Muscle layer of duodenum (tissue), 2 donors: ENCODE results near the gene FGD6.
A peak's percentile ranks its signal among the peaks of the same experiment; 100 is the strongest.

Source experiments
- H3K27ac ChIP-seq: one replicate; pipeline ENCODE4 v1.7.0; 2013; ENCODE audit warnings: mild to moderate bottlenecking, low read length
- H3K27me3 ChIP-seq: one replicate; pipeline ENCODE4 v1.7.0; 2013; ENCODE audit warnings: low read depth, mild to moderate bottlenecking, control low read depth, low read length
- H3K36me3 ChIP-seq, 2 donors: one replicate each; pipeline ENCODE4 v1.7.0; 2013; ENCODE audit warnings: low read length in 2 of 2, control low read depth in 1 of 2, mild to moderate bottlenecking in 1 of 2; ENCODE audit not compliant: insufficient read depth in 2 of 2, control insufficient read depth in 1 of 2
- H3K4me1 ChIP-seq, 2 donors: one replicate each; pipeline ENCODE4 v1.7.0; 2013; ENCODE audit warnings: low read length in 2 of 2, mild to moderate bottlenecking in 2 of 2, control low read depth in 1 of 2, moderate library complexity in 1 of 2; ENCODE audit not compliant: insufficient read depth in 2 of 2, control insufficient read depth in 1 of 2
- H3K4me3 ChIP-seq, 2 donors: one replicate each; pipeline ENCODE4 v1.7.0; 2013; ENCODE audit warnings: low read length in 2 of 2, low read depth in 1 of 2, mild to moderate bottlenecking in 1 of 2
- H3K9me3 ChIP-seq, 2 donors: one replicate each; pipeline ENCODE4 v1.7.0; 2013; ENCODE audit warnings: low read length in 2 of 2, control low read depth in 1 of 2, mild to moderate bottlenecking in 1 of 2; ENCODE audit not compliant: control insufficient read depth in 1 of 2
- donor health status: healthy.

FGD6 gene

GRCh38 chr12:95217377-95218149, at the start of gene FGD6, which contains the start of gene VEZT:
Gene FGD6 (minus strand): TSS chr12:95217467. CDS start chr12:95217240, 227 bp downstream.
Gene VEZT (plus strand): TSS chr12:95217807. CDS start chr12:95217851, 44 bp downstream.
- Histone ChIP-seq H3K9me3 (no peaks in the 10 kb centered on the region), H3K4me1 (peaks cover 0 to 34% of the 10 kb centered on the region in 2 donors), H3K36me3 (no peaks in the 10 kb centered on the region), H3K4me3 (peak within 1 kb of the TSS; percentile 93 to 96), H3K27ac (peak within 1 kb of the TSS; percentile 96), H3K27me3 (no peaks in the 10 kb centered on the region)

- no peaks in the 10 kb centered on the region for H3K27me3 ChIP-seq
- H3K4me3 ChIP-seq = no peak overlapping the region
- peaks cover 11 to 16% of the 10 kb centered on the region in 2 donors for H3K36me3 ChIP-seq
- no peak overlapping the region for H3K27ac ChIP-seq
- peaks cover 0 to 5% of the 10 kb centered on the region in 2 donors for H3K4me1 ChIP-seq
- no peaks in the 10 kb centered on the region for H3K9me3 ChIP-seq
Observed at GRCh38 chr12:95266254-95266653, 49.0 kb upstream of the FGD6 start.

GRCh38 chr12:95265765-95266164, 48.5 kb upstream of the FGD6 start:
- Histone ChIP-seq H3K4me1 (peaks cover 0 to 5% of the 10 kb centered on the region in 2 donors), H3K9me3 (no peaks in the 10 kb centered on the region), H3K27ac (no peak overlapping the region), H3K27me3 (no peaks in the 10 kb centered on the region), H3K4me3 (no peak overlapping the region), H3K36me3 (peaks cover 11 to 16% of the 10 kb centered on the region in 2 donors)

- H3K27me3 ChIP-seq = no peaks in the 10 kb centered on the region
- H3K9me3 ChIP-seq = no peaks in the 10 kb centered on the region
- peaks cover 9 to 17% of the 10 kb centered on the region in 2 donors for H3K36me3 ChIP-seq
- H3K4me1 ChIP-seq = peaks cover 0 to 4% of the 10 kb centered on the region in 2 donors
- H3K27ac ChIP-seq = no peak overlapping the region
- H3K4me3 ChIP-seq = no peak overlapping the region
Observed at GRCh38 chr12:95262808-95263207, 45.5 kb upstream of the FGD6 start.

- peaks cover 14 to 26% of the 10 kb centered on the region in 2 donors for H3K36me3 ChIP-seq
Observed at GRCh38 chr12:95261109-95261508, 43.8 kb upstream of the FGD6 start.

GRCh38 chr12:95259368-95259767, 42.1 kb upstream of the FGD6 start:
- Histone ChIP-seq H3K27ac (no peak overlapping the region), H3K36me3 (peaks cover 24 to 33% of the 10 kb centered on the region in 2 donors)

More at GRCh38 chr12:95261109-95261508, 43.8 kb upstream of the FGD6 start:
- no peak overlapping the region for H3K4me3 ChIP-seq
- peaks cover 0 to 4% of the 10 kb centered on the region in 2 donors for H3K4me1 ChIP-seq
- no peaks in the 10 kb centered on the region for H3K27me3 ChIP-seq
- no peak overlapping the region for H3K27ac ChIP-seq
- no peaks in the 10 kb centered on the region for H3K9me3 ChIP-seq

GRCh38 chr12:95258803-95259202, 41.5 kb upstream of the FGD6 start:
- no peak overlapping the region for H3K4me3 ChIP-seq
- no peaks in the 10 kb centered on the region for H3K9me3 ChIP-seq
- H3K36me3 ChIP-seq = peaks cover 24 to 33% of the 10 kb centered on the region in 2 donors
- no peaks in the 10 kb centered on the region for H3K27me3 ChIP-seq
- H3K27ac ChIP-seq = no peak overlapping the region
- H3K4me1 ChIP-seq = peaks cover 0 to 4% of the 10 kb centered on the region in 2 donors

More at GRCh38 chr12:95259368-95259767, 42.1 kb upstream of the FGD6 start:
- Histone ChIP-seq H3K4me1 (peaks cover 0 to 4% of the 10 kb centered on the region in 2 donors), H3K4me3 (no peak overlapping the region), H3K9me3 (no peaks in the 10 kb centered on the region), H3K27me3 (no peaks in the 10 kb centered on the region)

GRCh38 chr12:95258151-95258550, 40.9 kb upstream of the FGD6 start:
- no peaks in the 10 kb centered on the region for H3K27me3 ChIP-seq
- no peaks in the 10 kb centered on the region for H3K9me3 ChIP-seq
- H3K27ac ChIP-seq = no peak overlapping the region
- peaks cover 28 to 30% of the 10 kb centered on the region in 2 donors for H3K36me3 ChIP-seq
- peaks cover 0 to 7% of the 10 kb centered on the region in 2 donors for H3K4me1 ChIP-seq
- H3K4me3 ChIP-seq = no peak overlapping the region

- Histone ChIP-seq H3K27ac (no peak overlapping the region), H3K4me3 (no peak overlapping the region), H3K36me3 (peaks cover 29 to 31% of the 10 kb centered on the region in 2 donors), H3K9me3 (no peaks in the 10 kb centered on the region), H3K27me3 (no peaks in the 10 kb centered on the region), H3K4me1 (peaks cover 0 to 9% of the 10 kb centered on the region in 2 donors)
Observed at GRCh38 chr12:95257541-95257940, 40.3 kb upstream of the FGD6 start.

- Histone ChIP-seq H3K27ac (no peak overlapping the region), H3K36me3 (peaks cover 29 to 36% of the 10 kb centered on the region in 2 donors), H3K27me3 (no peaks in the 10 kb centered on the region), H3K9me3 (no peaks in the 10 kb centered on the region), H3K4me1 (peaks cover 0 to 20% of the 10 kb centered on the region in 2 donors), H3K4me3 (no peak overlapping the region)
Observed at GRCh38 chr12:95253386-95253785, 36.1 kb upstream of the FGD6 start.

GRCh38 chr12:95248604-95249360, 31.5 kb upstream of the FGD6 start:
- Histone ChIP-seq H3K27ac (no peak overlapping the region), H3K9me3 (no peaks in the 10 kb centered on the region), H3K27me3 (no peaks in the 10 kb centered on the region), H3K4me1 (peaks cover 0 to 32% of the 10 kb centered on the region in 2 donors), H3K36me3 (peaks cover 0 to 12% of the 10 kb centered on the region in 2 donors), H3K4me3 (no peak overlapping the region)
